DND-41 (cell line): Measurements from ENCODE around the gene SFXN5.

Experiments
- ATAC-seq: fragments of 200-7000 bp; cut with Tn5 transposase; 3 replicates; pipeline ENCODE4 v1.9.1; 2021; ENCODE audit warnings: low read depth; ENCODE audit not compliant: insufficient read depth
- DNase-seq: peaks from one replicate; pipeline ENCODE4 v3.0.0-alpha.2; 2020
- H2AFZ ChIP-seq: 2 replicates; pipeline ENCODE4 v1.6.0; 2012; ENCODE audit warnings: low read depth, low read length
- H3K27ac ChIP-seq: 2 replicates; pipeline ENCODE4 v1.5.1; 2012; ENCODE audit warnings: low read length, inconsistent platforms
- H3K27me3 ChIP-seq: fragments of 200-600 bp; sonication (generic); 2 replicates; pipeline ENCODE4 v1.6.0; 2012; ENCODE audit warnings: low read length, mild to moderate bottlenecking, inconsistent platforms; ENCODE audit not compliant: insufficient read depth, poor library complexity
- H3K36me3 ChIP-seq: 2 replicates; pipeline ENCODE4 v1.5.1; 2012; ENCODE audit warnings: low read length, inconsistent platforms; ENCODE audit not compliant: insufficient read depth
- H3K4me1 ChIP-seq: 2 replicates; pipeline ENCODE4 v1.5.1; 2012; ENCODE audit warnings: mild to moderate bottlenecking, low read length; ENCODE audit not compliant: insufficient read depth
- H3K4me2 ChIP-seq: 2 replicates; pipeline ENCODE4 v1.6.0; 2012; ENCODE audit warnings: mild to moderate bottlenecking, moderate library complexity, low read length, inconsistent platforms; ENCODE audit not compliant: insufficient read depth
- H3K4me3 ChIP-seq, 2 experiments: fragments of 200-600 bp in 1 of 2; shearing (Covaris generic) in 1 of 2; 2 replicates each; pipeline ENCODE4 v1.5.1; 2012 to 2016; ENCODE audit warnings: inconsistent platforms in 2 of 2, low read length in 2 of 2, mild to moderate bottlenecking in 2 of 2, low read depth in 1 of 2, moderate library complexity in 1 of 2
- H3K79me2 ChIP-seq: 2 replicates; pipeline ENCODE4 v1.6.0; 2012; ENCODE audit warnings: low read length, inconsistent platforms; ENCODE audit not compliant: insufficient read depth
- H3K9ac ChIP-seq: 2 replicates; pipeline ENCODE4 v1.6.0; 2012; ENCODE audit warnings: low read depth, mild to moderate bottlenecking, inconsistent platforms, low read length, moderate library complexity
- H3K9me3 ChIP-seq: 2 replicates; pipeline ENCODE4 v1.5.1; 2012; ENCODE audit warnings: low read length, moderate library complexity, mild to moderate bottlenecking, inconsistent platforms; ENCODE audit not compliant: insufficient read depth, severe bottlenecking
- H4K20me1 ChIP-seq: 2 replicates; pipeline ENCODE4 v1.6.0; 2012; ENCODE audit warnings: low read length; ENCODE audit not compliant: insufficient read depth
- EZH2 ChIP-seq: IDR thresholded peaks from 3 replicates; pipeline ENCODE4 v1.6.1; 2012; ENCODE audit warnings: borderline replicate concordance, low read depth, mild to moderate bottlenecking, moderate library complexity, low read length, inconsistent platforms; ENCODE audit not compliant: severe bottlenecking
- TF ChIP-seq, protein P1 (sequence below): IDR thresholded peaks from 2 replicates; pipeline ENCODE4 v1.5.1; 2012; ENCODE audit warnings: borderline replicate concordance, low read length, moderate library complexity, mild to moderate bottlenecking; ENCODE audit not compliant: poor library complexity, severe bottlenecking; ENCODE audit errors: extremely low read depth

SFXN5 gene

DNA sequence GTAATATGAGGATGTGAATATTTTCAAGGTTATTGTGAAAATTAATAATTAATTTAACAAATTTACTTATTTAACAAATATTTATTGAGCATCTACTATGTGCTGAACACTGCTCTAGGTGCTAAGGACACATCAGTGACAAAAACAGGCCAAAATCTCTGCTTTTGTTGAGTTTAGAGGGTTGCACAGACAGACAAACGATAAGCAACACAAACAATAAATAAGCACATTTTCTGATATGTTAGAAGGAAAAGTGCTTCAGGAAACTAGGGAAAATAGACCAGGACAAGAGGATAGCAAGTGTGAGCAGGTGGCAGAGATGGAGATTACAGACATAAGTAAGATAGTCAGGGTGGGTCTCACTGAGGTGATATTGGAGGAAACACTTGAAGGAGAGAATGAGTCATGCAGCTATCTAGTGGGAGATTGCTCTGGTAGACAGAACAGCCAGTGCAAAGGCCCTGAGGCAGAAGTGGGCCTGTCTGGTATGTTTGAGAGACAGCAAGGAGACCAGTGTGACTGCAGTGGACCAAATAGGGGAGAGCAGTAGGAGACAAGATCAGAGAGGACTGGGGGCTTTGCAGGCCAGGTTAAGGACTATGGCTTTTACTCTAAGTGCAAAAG, 38.3 kb downstream of the SFXN5 start:
- Histone ChIP-seq H3K4me3 (no peak overlapping the region), H2AFZ (no peak overlapping the region), H3K4me2 (no peak overlapping the region), H3K9ac (no peak overlapping the region), H3K9me3 (no peaks in the 10 kb centered on the region), H3K4me1 (no peaks in the 10 kb centered on the region), H4K20me1 (peaks cover 3% of the 10 kb centered on the region), H3K27me3 (no peaks in the 10 kb centered on the region), H3K79me2 (no peaks in the 10 kb centered on the region), H3K36me3 (no peaks in the 10 kb centered on the region), H3K27ac (no peak overlapping the region)
- no peak for TF ChIP-seq EZH2
- TF ChIP-seq, protein P1, sequence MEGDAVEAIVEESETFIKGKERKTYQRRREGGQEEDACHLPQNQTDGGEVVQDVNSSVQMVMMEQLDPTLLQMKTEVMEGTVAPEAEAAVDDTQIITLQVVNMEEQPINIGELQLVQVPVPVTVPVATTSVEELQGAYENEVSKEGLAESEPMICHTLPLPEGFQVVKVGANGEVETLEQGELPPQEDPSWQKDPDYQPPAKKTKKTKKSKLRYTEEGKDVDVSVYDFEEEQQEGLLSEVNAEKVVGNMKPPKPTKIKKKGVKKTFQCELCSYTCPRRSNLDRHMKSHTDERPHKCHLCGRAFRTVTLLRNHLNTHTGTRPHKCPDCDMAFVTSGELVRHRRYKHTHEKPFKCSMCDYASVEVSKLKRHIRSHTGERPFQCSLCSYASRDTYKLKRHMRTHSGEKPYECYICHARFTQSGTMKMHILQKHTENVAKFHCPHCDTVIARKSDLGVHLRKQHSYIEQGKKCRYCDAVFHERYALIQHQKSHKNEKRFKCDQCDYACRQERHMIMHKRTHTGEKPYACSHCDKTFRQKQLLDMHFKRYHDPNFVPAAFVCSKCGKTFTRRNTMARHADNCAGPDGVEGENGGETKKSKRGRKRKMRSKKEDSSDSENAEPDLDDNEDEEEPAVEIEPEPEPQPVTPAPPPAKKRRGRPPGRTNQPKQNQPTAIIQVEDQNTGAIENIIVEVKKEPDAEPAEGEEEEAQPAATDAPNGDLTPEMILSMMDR = no peak
- ATAC-seq = no peak
- no peak for DNase-seq

DNA sequence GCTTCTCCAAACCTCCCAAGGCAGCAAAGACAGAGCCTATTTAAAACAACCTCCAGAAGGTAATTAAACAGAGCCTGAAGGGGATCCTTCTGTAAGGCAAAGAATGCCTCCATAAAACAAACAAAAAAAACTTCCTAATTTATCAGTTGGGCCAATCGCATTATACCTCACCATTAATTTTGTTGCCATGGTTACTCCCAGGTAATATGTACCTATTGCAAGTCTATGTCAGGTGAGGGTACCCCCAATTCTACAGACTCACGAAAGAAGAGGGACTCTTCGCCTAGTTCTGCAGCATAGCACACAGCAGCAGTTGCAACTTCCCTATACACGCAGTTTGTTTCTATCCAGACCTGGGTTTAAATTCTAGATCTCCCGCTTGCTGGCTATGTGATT, 38.8 kb downstream of the SFXN5 start:
- Histone ChIP-seq H3K4me2 (no peak overlapping the region), H3K9me3 (no peaks in the 10 kb centered on the region), H3K36me3 (peaks cover 2% of the 10 kb centered on the region; the same call in 1 of the 2 replicates), H3K4me1 (no peaks in the 10 kb centered on the region), H4K20me1 (peaks cover 3% of the 10 kb centered on the region), H3K4me3 (no peak overlapping the region), H3K27ac (no peak overlapping the region), H3K9ac (no peak overlapping the region), H3K27me3 (no peaks in the 10 kb centered on the region), H3K79me2 (no peaks in the 10 kb centered on the region), H2AFZ (no peak overlapping the region)
- no peak for TF ChIP-seq EZH2
- TF ChIP-seq, protein P1 = no peak
- DNase-seq (no peak), ATAC-seq (no peak)

DNA sequence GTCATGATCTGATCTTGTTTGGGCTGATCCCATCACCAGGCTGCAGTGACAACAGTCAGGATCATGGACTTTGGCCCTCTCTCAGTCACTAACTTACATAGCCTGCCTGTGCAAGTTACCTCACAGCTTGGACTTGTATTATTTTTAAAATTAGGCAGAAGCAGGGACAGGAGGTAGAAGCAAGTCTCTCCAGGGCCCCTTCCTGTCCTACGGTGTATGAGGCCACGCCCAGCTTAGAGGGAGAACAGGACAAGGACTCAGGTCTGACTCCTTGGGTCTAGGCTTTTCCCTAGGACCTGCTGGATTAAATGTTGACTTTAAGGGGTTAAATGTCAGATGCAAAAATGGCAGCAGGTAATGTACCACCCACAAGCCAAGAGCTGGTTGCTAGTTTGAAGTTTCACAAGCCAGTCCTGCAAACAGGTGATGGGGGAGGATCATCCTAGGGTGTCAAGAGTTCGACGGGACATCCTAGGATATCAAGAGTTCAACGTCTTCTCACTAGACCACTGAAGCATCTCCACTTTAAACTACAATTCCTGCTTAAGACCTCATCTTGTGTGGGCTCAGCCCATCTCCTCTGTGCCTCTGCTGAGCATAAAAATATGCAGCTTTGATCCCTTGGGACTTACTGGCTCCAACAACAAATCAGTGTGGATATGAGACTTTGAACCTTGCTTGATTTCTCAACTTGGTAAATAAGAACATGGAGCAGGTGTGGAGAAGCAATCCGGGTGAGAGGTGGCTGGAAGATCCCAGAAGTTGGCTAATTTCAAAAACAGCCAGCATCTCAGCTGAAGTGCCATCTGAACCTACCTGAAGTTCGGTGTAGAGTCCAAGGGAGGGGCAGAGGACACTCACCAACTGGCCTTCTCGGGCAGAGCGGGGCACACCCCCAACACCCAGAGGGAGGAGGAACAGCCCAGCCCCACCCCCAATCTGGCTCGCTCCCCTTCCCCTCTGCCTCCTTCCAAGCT, 39.5 kb downstream of the SFXN5 start:
- no peaks in the 10 kb centered on the region for H3K4me1 ChIP-seq
- no peak overlapping the region for H3K4me2 ChIP-seq
- H3K36me3 ChIP-seq = peaks cover 2% of the 10 kb centered on the region; the same call in 1 of the 2 replicates
- H3K9ac ChIP-seq = no peak overlapping the region
- H2AFZ ChIP-seq = no peak overlapping the region
- peaks cover 3% of the 10 kb centered on the region for H4K20me1 ChIP-seq
- H3K9me3 ChIP-seq = no peaks in the 10 kb centered on the region
- DNase-seq = no peak
- no peak overlapping the region for H3K4me3 ChIP-seq
- H3K27ac ChIP-seq = no peak overlapping the region
- H3K27me3 ChIP-seq = no peaks in the 10 kb centered on the region
- TF ChIP-seq, protein P1 = no peak
- TF ChIP-seq EZH2 = no peak
- no peak for ATAC-seq
- H3K79me2 ChIP-seq = no peaks in the 10 kb centered on the region
